Common myeloid progenitor, CD34-positive (primary cell): ENCODE measurements around the gene RNF10.
"Not testable (repeated sequence)": the region's sequence is repeated elsewhere in the genome, so short reads cannot be mapped to it uniquely, and the experiment has no call there.

Experiments
- CTCF ChIA-PET: fragments of 350-600 bp; sonication (Branson Sonifier 250); formaldehyde crosslinking; loops from one replicate; lab custom pipeline; 2021; ENCODE audit warnings: antibody characterized with exemption; lab: Charles Lee
- POLR2A ChIA-PET: fragments of 350-600 bp; sonication (Branson Sonifier 250); formaldehyde crosslinking; loops from one replicate; lab custom pipeline; 2021; ENCODE audit warnings: antibody characterized with exemption; lab: Charles Lee
- DNase-seq, 3 donors: peaks; one replicate each; pipeline versions ENCODE4 v3.0.0 to v3.0.0-alpha.2; 2013
- H3K27ac ChIP-seq, 2 experiments: 1 replicate in 1 of 2; 2 replicates in 1 of 2; pipeline ENCODE4 v1.7.0; 2013; ENCODE audit warnings: inconsistent platforms in 2 of 2, low read length in 2 of 2, mild to moderate bottlenecking in 2 of 2, low read depth in 1 of 2, moderate library complexity in 1 of 2; ENCODE audit not compliant: severe bottlenecking in 2 of 2, insufficient read depth in 1 of 2, poor library complexity in 1 of 2
- H3K27me3 ChIP-seq, 5 experiments: replicated peaks in 2 of 5; 1 replicate in 3 of 5; 2 replicates in 2 of 5; pipeline versions ENCODE4 v1.6.1 to v1.7.0; 2013; ENCODE audit warnings: low read length in 4 of 5, mild to moderate bottlenecking in 2 of 5, moderate library complexity in 2 of 5, inconsistent platforms in 1 of 5; ENCODE audit not compliant: insufficient read depth in 5 of 5, control insufficient read depth in 4 of 5
- H3K36me3 ChIP-seq, 4 experiments: 1 replicate in 2 of 4; 2 replicates in 2 of 4; pipeline versions ENCODE4 v1.6.1 to v1.7.0; 2013; ENCODE audit warnings: low read length in 3 of 4, control low read depth in 1 of 4, mild to moderate bottlenecking in 1 of 4; ENCODE audit not compliant: control insufficient read depth in 4 of 4, insufficient read depth in 4 of 4
- H3K4me1 ChIP-seq, 4 experiments: 1 replicate in 3 of 4; 2 replicates in 1 of 4; pipeline versions ENCODE4 v1.6.1 to v1.7.1; 2013; ENCODE audit warnings: low read length in 3 of 4, mild to moderate bottlenecking in 3 of 4, control low read depth in 1 of 4, inconsistent platforms in 1 of 4, moderate library complexity in 1 of 4; ENCODE audit not compliant: control insufficient read depth in 4 of 4, insufficient read depth in 4 of 4; ENCODE audit errors: control extremely low read depth in 1 of 4
- H3K4me3 ChIP-seq, 7 experiments: 1 replicate in 4 of 7; 2 replicates in 3 of 7; pipeline versions ENCODE4 v1.5.1 to v1.7.0; 2013; ENCODE audit warnings: mild to moderate bottlenecking in 7 of 7, low read length in 6 of 7, moderate library complexity in 6 of 7, inconsistent platforms in 2 of 7, low read depth in 2 of 7, control low read depth in 1 of 7; ENCODE audit not compliant: insufficient read depth in 4 of 7, control insufficient read depth in 1 of 7; ENCODE audit errors: extremely low read depth in 1 of 7
- H3K9me3 ChIP-seq, 5 experiments: 1 replicate in 4 of 5; 2 replicates in 1 of 5; pipeline versions ENCODE4 v1.6.1 to v1.7.1; 2013; ENCODE audit warnings: low read length in 4 of 5, mild to moderate bottlenecking in 2 of 5, inconsistent platforms in 1 of 5, low read depth in 1 of 5, moderate library complexity in 1 of 5; ENCODE audit not compliant: control insufficient read depth in 4 of 5, insufficient read depth in 2 of 5; ENCODE audit errors: control extremely low read depth in 1 of 5
- WGBS: methylation state at CpG from one replicate; pipeline ENCODE4 v1.1.5; 2013; ENCODE audit not compliant: insufficient coverage; 5-methylcytosine and 5-hydroxymethylcytosine counted together

RNF10 gene

GRCh38 chr12:120610560-120610959 is 76.4 kb downstream of the RNF10 start:
- POLR2A ChIA-PET: no interaction called here
- WGBS: 98% methylated on average over 4 of the region's 4 CpGs
- Histone ChIP-seq H3K27ac (no peak overlapping the region), H3K4me1 (no peaks in the 10 kb centered on the region), H3K4me3 (no peak overlapping the region), H3K9me3 (no peaks in the 10 kb centered on the region), H3K36me3 (no peaks in the 10 kb centered on the region), H3K27me3 (peaks cover 0 to 2% (median 0%) of the 10 kb centered on the region in 5 experiments)
- DNase-seq: no peak
- CTCF ChIA-PET: interaction anchor here (1.1 kb wide), 1 partner anchor 82 kb away, joined by 3 read pairs; no protein-coding TSS in a partner anchor

GRCh38 chr12:120611534-120611933 is 77.4 kb downstream of the RNF10 start:
- H3K4me3 ChIP-seq, POLR2A ChIA-PET, H3K36me3 ChIP-seq, CTCF ChIA-PET, H3K4me1 ChIP-seq, H3K9me3 ChIP-seq, H3K27ac ChIP-seq, DNase-seq, H3K27me3 ChIP-seq: not testable (repeated sequence)
- WGBS: 86% methylated on average over 1 of the region's 1 CpG

- ChIA-PET POLR2A (no interaction called here), CTCF (interaction anchor here (0.6 kb wide), 1 partner anchor 34 kb away, joined by 4 read pairs; no protein-coding TSS in a partner anchor)
- no peaks in the 10 kb centered on the region for H3K4me1 ChIP-seq
- H3K27me3 ChIP-seq: peaks cover 0 to 11% (median 6%) of the 10 kb centered on the region in 5 experiments
- H3K36me3 ChIP-seq: no peaks in the 10 kb centered on the region
- H3K27ac ChIP-seq: no peak overlapping the region
- H3K4me3 ChIP-seq: no peak overlapping the region
- DNase-seq: no peak
- no peaks in the 10 kb centered on the region for H3K9me3 ChIP-seq
Measured at GRCh38 chr12:120614848-120615247, 80.7 kb downstream of the RNF10 start.

GRCh38 chr12:120617193-120617592 is 83.0 kb downstream of the RNF10 start:
- H3K27ac ChIP-seq, POLR2A ChIA-PET, DNase-seq, H3K4me3 ChIP-seq, H3K4me1 ChIP-seq, H3K36me3 ChIP-seq, H3K9me3 ChIP-seq, CTCF ChIA-PET: not testable (repeated sequence)
- WGBS: no CpG with 5 or more reads among the region's 3 CpGs
- peaks cover 0 to 13% (median 9%) of the 10 kb centered on the region in 5 experiments for H3K27me3 ChIP-seq

- DNase-seq, H3K36me3 ChIP-seq, CTCF ChIA-PET, H3K27ac ChIP-seq, POLR2A ChIA-PET, H3K4me1 ChIP-seq, H3K9me3 ChIP-seq, H3K4me3 ChIP-seq: not testable (repeated sequence)
- 93% methylated on average over 4 of the region's 4 CpGs for WGBS
- H3K27me3 ChIP-seq: peaks cover 0 to 13% (median 9%) of the 10 kb centered on the region in 5 experiments
Measured at GRCh38 chr12:120617767-120618166, 83.6 kb downstream of the RNF10 start.

- Histone ChIP-seq H3K4me1 (no peaks in the 10 kb centered on the region), H3K9me3 (no peaks in the 10 kb centered on the region), H3K27ac (no peak overlapping the region), H3K27me3 (peaks cover 0 to 11% (median 9%) of the 10 kb centered on the region in 5 experiments), H3K4me3 (no peak overlapping the region), H3K36me3 (no peaks in the 10 kb centered on the region)
- POLR2A ChIA-PET: no interaction called here
- no peak for DNase-seq
- CTCF ChIA-PET: interaction anchor here (1.2 to 1.3 kb wide), 2 partner anchors 31 to 36 kb away, joined by 4 read pairs; no protein-coding TSS in a partner anchor
- 42% methylated on average over 7 of the region's 8 CpGs for WGBS
Measured at GRCh38 chr12:120618954-120619615, 84.9 kb downstream of the RNF10 start.

GRCh38 chr12:120620624-120621023 is 86.5 kb downstream of the RNF10 start:
- Histone ChIP-seq H3K27me3 (peaks cover 0 to 11% (median 7%) of the 10 kb centered on the region in 5 experiments), H3K36me3 (no peaks in the 10 kb centered on the region), H3K9me3 (no peaks in the 10 kb centered on the region), H3K27ac (no peak overlapping the region), H3K4me1 (no peaks in the 10 kb centered on the region), H3K4me3 (no peak overlapping the region)
- 100% methylated on average over 2 of the region's 2 CpGs for WGBS
- CTCF ChIA-PET: interaction anchor here (0.9 to 1.3 kb wide), 3 partner anchors 24 to 38 kb away, joined by 3 to 4 read pairs (median 3); no protein-coding TSS in a partner anchor
- POLR2A ChIA-PET: no interaction called here
- DNase-seq: no peak
